ENCODE measurements around the gene PLPPR3.
"Not testable (repeated sequence)": the region's sequence is repeated elsewhere in the genome, so short reads cannot be mapped to it uniquely, and the experiment has no call there.

PLPPR3 gene

DNA sequence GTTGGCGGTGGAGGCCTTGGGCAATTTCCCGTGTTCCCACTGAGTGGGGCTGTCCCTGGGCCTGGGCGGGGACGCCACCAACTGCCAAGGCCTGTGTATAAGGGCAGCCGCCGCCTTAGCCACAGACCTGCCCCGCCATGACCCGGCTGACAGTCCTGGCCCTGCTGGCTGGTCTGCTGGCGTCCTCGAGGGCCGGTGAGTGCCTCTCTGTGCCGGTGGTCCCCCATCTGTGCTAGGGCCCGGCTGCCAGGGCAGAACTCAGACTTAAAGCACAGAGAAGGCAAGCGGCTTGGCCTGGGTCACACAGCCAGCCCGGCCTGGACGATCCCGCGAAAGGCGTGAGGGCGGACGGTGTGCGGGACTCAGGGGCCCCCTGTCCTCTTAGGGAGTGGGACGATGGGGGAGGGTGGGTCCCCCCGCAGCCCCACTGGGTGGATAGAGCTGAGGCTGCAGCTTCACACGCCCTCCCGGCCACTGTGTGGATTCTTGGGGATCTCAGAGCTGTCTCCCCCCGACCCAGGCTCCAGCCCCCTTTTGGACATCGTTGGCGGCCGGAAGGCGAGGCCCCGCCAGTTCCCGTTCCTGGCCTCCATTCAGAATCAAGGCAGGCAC is 6.1 kb upstream of the PLPPR3 start, which contains the start of gene AZU1:
AZU1 (plus strand) TSS at position 128 of the 612 bp plus-strand sequence; CDS start at position 138, 10 bp downstream.
- DNase-seq (ENCODE audit: low spot score) = no peak

DNA sequence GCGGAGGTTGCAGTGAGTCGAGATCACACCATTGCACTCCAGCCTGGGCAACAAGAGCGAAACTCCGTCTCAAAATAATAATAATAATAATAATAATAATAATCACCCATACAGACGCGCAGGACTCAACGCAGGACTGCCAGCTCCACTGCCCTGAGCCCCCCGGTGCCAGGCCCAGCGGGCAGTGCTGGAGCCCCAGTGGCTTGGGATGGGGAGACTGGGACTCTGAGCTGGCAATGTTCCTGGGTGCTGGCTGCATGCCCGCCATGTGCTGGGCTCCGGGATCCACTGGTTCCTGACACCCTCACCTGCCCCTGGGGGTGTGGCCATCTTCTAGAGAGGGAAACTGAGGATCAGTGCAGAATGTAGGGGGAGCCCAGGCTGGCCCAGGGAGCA is 5.6 kb upstream of the PLPPR3 start:
- no peak for DNase-seq (ENCODE audit: low spot score)

DNA sequence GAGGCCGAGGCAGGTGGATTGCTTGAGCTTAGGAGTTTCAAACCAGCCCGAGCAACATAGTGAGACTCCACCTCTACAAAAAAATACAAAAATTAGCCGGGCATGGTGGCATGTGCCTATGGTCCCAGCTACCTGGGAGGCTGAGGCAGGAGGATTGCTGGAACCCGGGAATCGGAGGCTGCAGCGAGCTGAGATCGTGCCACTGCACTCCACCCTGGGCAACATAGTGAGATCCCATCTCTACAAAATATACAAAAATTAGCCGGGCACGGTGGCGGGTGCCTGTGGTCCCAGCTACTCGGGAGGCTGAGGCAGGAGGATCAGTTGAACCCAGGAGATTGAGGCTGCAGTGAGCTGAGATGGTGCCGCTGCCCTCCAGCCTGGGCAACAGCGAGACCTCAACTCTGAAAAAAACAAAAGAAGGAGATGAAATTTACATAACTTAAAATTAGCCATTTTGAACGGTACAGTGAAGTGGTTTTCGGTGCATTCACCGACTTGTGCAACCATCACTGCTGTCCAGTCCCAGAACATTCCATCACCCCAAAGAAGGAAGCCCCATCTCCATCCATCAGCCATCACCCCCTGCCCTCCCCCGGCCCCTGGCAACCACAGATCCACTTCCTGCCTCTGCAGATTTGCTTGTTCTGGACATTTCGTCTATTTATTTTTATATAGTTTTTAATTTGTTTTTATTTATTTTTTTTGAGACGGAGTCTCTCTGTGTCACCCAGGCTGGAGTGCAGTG is 4.3 kb upstream of the PLPPR3 start:
- no peak for DNase-seq (ENCODE audit: low spot score)

DNA sequence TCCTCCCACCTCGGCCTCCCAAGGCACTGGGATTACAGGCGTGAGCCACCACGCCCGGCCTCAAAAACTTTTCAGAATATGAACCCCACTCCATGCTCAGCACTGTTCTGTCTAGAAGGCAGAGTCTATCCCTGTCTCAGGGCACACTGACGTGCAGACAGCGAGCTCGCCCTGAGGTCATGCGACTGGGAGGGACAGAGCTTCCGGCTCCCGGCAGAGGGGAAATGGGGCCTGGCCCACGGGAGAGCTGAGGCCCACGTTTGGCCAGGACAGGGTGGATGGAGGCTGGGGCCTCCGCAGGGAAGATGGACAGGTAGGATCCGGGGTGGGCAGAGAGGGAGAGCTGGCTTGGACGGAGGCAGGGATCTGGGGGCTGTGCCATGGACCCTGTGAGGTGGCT is 3.1 kb upstream of the PLPPR3 start:
- no peak for DNase-seq (ENCODE audit: low spot score)

DNA sequence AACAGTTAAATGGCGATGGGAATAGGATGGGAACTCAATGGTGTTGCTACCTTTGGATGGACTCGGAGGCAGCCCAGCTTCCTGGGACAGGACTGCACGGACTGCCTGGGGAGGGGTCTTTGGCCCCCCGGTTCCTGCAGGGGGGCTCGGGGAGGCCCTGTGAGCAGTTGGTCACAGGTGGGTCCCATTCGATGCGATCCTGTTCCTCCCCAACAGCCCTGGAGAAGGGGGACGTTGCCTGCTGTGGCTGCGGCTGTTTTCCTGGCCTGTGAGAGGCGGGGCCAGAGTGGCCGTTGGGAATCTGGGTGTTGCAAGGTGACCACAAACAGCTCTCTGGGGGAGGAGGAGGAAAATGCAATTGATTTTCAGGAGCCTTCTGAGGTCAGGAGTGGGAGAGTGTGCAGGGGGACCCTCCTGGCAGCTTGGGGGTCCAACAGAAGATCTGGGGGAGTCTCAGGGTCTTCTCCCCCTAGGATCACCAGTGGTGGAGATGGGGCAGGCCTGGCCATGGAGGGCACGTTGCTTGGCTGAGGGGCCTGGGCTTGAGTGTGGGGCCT is 1.9 kb upstream of the PLPPR3 start:
- DNase-seq (ENCODE audit: low spot score) = peak; percentile 66

GRCh38 chr19:821231-821824 is 427 bp downstream of the PLPPR3 start:
- peak; percentile 54 for DNase-seq (ENCODE audit: low spot score)

GRCh38 chr19:820212-820611 is 1.5 kb downstream of the PLPPR3 start:
- DNase-seq (ENCODE audit: low spot score) = not testable (repeated sequence)

- DNase-seq (ENCODE audit: low spot score) = no peak
Observed at GRCh38 chr19:816500-816857, 5.3 kb downstream of the PLPPR3 start.

GRCh38 chr19:815775-816499 is 5.8 kb downstream of the PLPPR3 start:
- no peak for DNase-seq (ENCODE audit: low spot score)

DNA sequence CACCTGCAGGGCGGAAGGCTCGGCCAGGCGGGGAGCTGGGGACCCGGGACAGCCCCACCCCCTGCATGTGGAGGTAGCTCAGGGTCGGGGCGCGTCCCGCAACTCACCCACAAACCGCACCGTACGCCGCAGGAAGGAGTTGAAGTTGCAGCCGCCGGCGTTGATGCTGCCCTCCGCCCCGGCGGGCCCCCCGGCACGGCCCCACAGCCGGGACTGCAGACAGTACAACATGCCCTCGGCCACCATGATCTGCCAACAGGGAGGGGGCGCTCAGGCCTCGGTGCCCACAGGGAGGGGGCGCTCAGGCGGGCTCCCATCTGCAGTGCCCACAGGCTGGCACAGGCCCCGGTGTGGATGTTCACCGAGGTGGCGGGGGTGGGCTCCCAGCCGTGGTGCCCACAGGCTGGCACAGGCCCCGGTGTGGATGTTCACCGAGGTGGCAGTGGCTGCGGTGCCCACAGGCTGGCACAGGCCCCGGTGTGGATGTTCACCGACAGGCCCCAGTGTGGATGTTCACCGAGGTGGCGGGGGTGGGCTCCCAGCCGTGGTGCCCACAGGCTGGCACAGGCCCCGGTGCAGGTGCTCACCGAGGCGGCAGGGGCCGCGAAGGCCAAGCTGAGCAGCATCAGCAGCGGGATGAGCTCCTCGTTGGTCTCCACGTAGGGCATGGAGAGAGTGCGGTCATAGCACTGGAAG is 6.5 kb downstream of the PLPPR3 start:
- DNase-seq (ENCODE audit: low spot score) = no peak

- peak; percentile 39 for DNase-seq (ENCODE audit: low spot score)
Observed at GRCh38 chr19:814152-815078, 7.3 kb downstream of the PLPPR3 start.

GRCh38 chr19:813219-814151 is 8.3 kb downstream of the PLPPR3 start:
- peak; percentile 29 for DNase-seq (ENCODE audit: low spot score)

GRCh38 chr19:812747-813218 is 9.0 kb downstream of the PLPPR3 start:
- peak; percentile 27 for DNase-seq (ENCODE audit: low spot score)

DNA sequence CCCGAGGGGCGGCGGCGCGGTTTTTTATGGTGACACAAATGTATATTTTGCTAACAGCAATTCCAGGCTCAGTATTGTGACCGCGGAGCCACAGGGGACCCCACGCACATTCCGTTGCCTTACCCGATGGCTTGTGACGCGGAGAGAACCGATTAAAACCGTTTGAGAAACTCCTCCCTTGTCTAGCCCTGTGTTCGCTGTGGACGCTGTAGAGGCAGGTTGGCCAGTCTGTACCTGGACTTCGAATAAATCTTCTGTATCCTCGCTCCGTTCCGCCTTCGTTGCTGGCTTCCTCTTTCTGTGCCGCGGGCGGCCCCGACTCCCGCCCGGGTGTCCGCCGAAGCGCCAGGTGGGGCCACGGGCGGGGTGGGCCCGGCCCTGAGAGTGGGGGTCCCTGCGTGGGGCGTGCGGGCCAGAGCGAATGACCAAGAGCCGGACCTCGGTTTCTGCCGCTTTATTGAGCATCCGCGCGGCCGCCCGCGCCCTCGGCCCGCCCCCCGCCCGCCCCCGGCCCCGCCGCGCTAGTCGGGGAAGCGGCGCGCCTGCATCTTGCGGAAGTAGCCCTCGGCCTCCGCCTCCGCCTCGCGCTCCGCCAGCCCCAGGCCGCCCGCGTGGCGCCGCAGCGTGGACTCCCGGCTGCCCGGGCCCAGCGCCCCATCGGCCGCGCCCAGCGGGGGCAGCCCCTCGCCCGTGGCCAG is 9.6 kb downstream of the PLPPR3 start:
- peak; percentile 18 for DNase-seq (ENCODE audit: low spot score)

GRCh38 chr19:811506-812048 is 10.2 kb downstream of the PLPPR3 start:
- peak; percentile 16 for DNase-seq (ENCODE audit: low spot score)

GRCh38 chr19:810883-811489 is 10.8 kb downstream of the PLPPR3 start:
- DNase-seq (ENCODE audit: low spot score) = peak; percentile 14

- DNase-seq (ENCODE audit: low spot score) = no peak
Observed at GRCh38 chr19:810077-810855, 11.5 kb downstream of the PLPPR3 start.
